HEK293 (cell line): ENCODE measurements around the gene ANKRD31.
A peak's percentile ranks its signal among the peaks of the same experiment; 100 is the strongest.

ENCODE experiments used
- CTCF ChIA-PET: fragments of 350-600 bp; formaldehyde crosslinking; extraction: SDS; loops from one replicate; lab custom pipeline; 2021; ENCODE audit warnings: antibody characterized with exemption; lab: Yijun Ruan, JAX
- POLR2A ChIA-PET: fragments of 300-600 bp; formaldehyde crosslinking; extraction: SDS; loops from one replicate; lab custom pipeline; 2020; ENCODE audit warnings: antibody characterized with exemption, inconsistent platforms; lab: Yijun Ruan, JAX
- H3K27ac ChIP-seq: fragments of 200-500 bp; sonication (Bioruptor generic); 2 replicates; pipeline ENCODE4 v1.5.1; 2014; ENCODE audit warnings: low read depth, low read length, control low read depth, inconsistent platforms; ENCODE audit errors: extremely low read depth
- H3K36me3 ChIP-seq, 2 experiments: fragments of 200-500 bp in 1 of 2; sonication (Bioruptor generic) in 1 of 2; 1 replicate in 1 of 2; 2 replicates in 1 of 2; pipeline ENCODE4 v1.5.1; 2014 to 2017; ENCODE audit warnings: inconsistent platforms in 2 of 2, low read length in 2 of 2; ENCODE audit not compliant: control insufficient read depth in 2 of 2, insufficient read depth in 1 of 2
- H3K4me1 ChIP-seq: fragments of 200-500 bp; sonication (Bioruptor generic); 2 replicates; pipeline ENCODE4 v1.5.1; 2014; ENCODE audit warnings: mild to moderate bottlenecking, low read length, inconsistent platforms; ENCODE audit not compliant: control insufficient read depth, insufficient read depth
- H3K4me3 ChIP-seq: 2 replicates; pipeline ENCODE4 v1.5.1; 2011; ENCODE audit warnings: low read depth, mild to moderate bottlenecking, control low read depth, low read length, moderate library complexity
- H3K9me3 ChIP-seq: fragments of 200-500 bp; sonication (Bioruptor generic); 2 replicates; pipeline ENCODE4 v1.5.1; 2014; ENCODE audit warnings: low read depth, low read length, inconsistent platforms; ENCODE audit not compliant: control insufficient read depth, insufficient read depth
- ATF2 ChIP-seq: fragments of 450-650 bp; formaldehyde crosslinking; IDR thresholded peaks from 2 replicates; pipeline ENCODE4 v1.5.1; 2016; ENCODE audit warnings: missing biosample characterization, missing genetic modification characterization, low read depth
- GLIS1 ChIP-seq: fragments of 450-650 bp; formaldehyde crosslinking; IDR thresholded peaks from 2 replicates; pipeline ENCODE4 v1.5.1; 2016; ENCODE audit warnings: missing biosample characterization, missing genetic modification characterization
- KLF16 ChIP-seq: fragments of 450-650 bp; formaldehyde crosslinking; IDR thresholded peaks from 2 replicates; pipeline ENCODE4 v1.5.1; 2017; ENCODE audit warnings: missing biosample characterization, missing genetic modification characterization
- OVOL3 ChIP-seq: fragments of 450-650 bp; formaldehyde crosslinking; IDR thresholded peaks from 2 replicates; pipeline ENCODE4 v1.5.1; 2016; ENCODE audit warnings: missing biosample characterization, missing genetic modification characterization
- TRIM28 ChIP-seq: IDR thresholded peaks from 2 replicates; pipeline ENCODE4 v1.6.1; 2011; ENCODE audit warnings: low read length, control low read depth, borderline replicate concordance
- ZNF146 ChIP-seq: fragments of 450-650 bp; formaldehyde crosslinking; IDR thresholded peaks from 2 replicates; pipeline ENCODE4 v1.5.1; 2016; ENCODE audit warnings: missing biosample characterization, missing genetic modification characterization
- ZNF214 ChIP-seq: fragments of 450-650 bp; formaldehyde crosslinking; IDR thresholded peaks from 2 replicates; pipeline ENCODE4 v1.5.1; 2017; ENCODE audit warnings: missing biosample characterization, mild to moderate bottlenecking, missing genetic modification characterization, borderline replicate concordance
- ZNF274 ChIP-seq, 2 experiments: fragments of 200-500 bp in 1 of 2; fragments of 450-650 bp in 1 of 2; sonication (Bioruptor generic) in 1 of 2; formaldehyde crosslinking in 1 of 2; IDR thresholded peaks; 2 replicates each; pipeline versions ENCODE4 v1.5.1 to v1.6.1; 2014 to 2016; ENCODE audit warnings: borderline replicate concordance in 1 of 2, inconsistent platforms in 1 of 2, low read length in 1 of 2, missing biosample characterization in 1 of 2, missing genetic modification characterization in 1 of 2
- ZNF292 ChIP-seq: fragments of 450-650 bp; formaldehyde crosslinking; IDR thresholded peaks from 2 replicates; pipeline ENCODE4 v1.5.1; 2016; ENCODE audit warnings: low read depth, missing biosample characterization, missing genetic modification characterization, borderline replicate concordance
- ZNF501 ChIP-seq: fragments of 450-650 bp; formaldehyde crosslinking; IDR thresholded peaks from 2 replicates; pipeline ENCODE4 v1.5.1; 2016; ENCODE audit warnings: missing biosample characterization, missing genetic modification characterization
- ZNF624 ChIP-seq: fragments of 450-650 bp; formaldehyde crosslinking; IDR thresholded peaks from 2 replicates; pipeline ENCODE4 v1.5.1; 2017; ENCODE audit warnings: missing biosample characterization, missing genetic modification characterization
- ZNF776 ChIP-seq: fragments of 450-650 bp; formaldehyde crosslinking; IDR thresholded peaks from 2 replicates; pipeline ENCODE4 v1.5.0; 2017; ENCODE audit warnings: missing biosample characterization, missing genetic modification characterization, borderline replicate concordance
- ZNF792 ChIP-seq: fragments of 450-650 bp; formaldehyde crosslinking; IDR thresholded peaks from 2 replicates; pipeline ENCODE4 v1.5.1; 2016; ENCODE audit warnings: missing biosample characterization, missing genetic modification characterization
- TF ChIP-seq, protein P1 (sequence below): fragments of 450-650 bp; formaldehyde crosslinking; IDR thresholded peaks from 2 replicates; pipeline ENCODE4 v1.5.1; 2016; ENCODE audit warnings: missing biosample characterization, missing genetic modification characterization
- TF ChIP-seq, protein P2 (sequence below): fragments of 450-650 bp; IDR thresholded peaks from 2 replicates; pipeline ENCODE4 v1.5.1; 2018; ENCODE audit warnings: missing biosample characterization, mild to moderate bottlenecking, missing genetic modification characterization
- TF ChIP-seq, protein P3 (sequence below): fragments of 450-650 bp; formaldehyde crosslinking; IDR thresholded peaks from 2 replicates; pipeline ENCODE4 v1.5.1; 2017; ENCODE audit warnings: missing biosample characterization, missing genetic modification characterization

Gene ANKRD31

DNA sequence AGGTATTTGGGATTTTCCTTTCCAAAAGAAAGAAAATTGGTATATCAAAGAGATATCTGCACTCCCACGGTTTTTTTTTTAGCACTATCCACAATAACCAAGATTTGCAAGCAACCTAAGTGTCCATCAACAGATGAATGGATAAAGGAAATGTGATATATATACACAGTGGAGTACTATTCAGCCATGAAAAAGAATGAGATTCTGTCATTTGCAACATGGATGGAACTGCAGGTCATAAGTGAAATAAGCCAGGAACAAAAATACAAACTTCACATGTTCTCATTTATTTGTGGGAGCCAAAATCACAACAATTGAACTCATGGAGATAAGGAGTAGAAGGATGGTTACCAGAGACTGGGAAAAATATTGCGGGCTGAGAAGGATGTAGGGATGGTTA is 9.8 kb downstream of the ANKRD31 start:
- CTCF ChIA-PET, result no interaction called here
- POLR2A ChIA-PET, result no interaction called here

DNA sequence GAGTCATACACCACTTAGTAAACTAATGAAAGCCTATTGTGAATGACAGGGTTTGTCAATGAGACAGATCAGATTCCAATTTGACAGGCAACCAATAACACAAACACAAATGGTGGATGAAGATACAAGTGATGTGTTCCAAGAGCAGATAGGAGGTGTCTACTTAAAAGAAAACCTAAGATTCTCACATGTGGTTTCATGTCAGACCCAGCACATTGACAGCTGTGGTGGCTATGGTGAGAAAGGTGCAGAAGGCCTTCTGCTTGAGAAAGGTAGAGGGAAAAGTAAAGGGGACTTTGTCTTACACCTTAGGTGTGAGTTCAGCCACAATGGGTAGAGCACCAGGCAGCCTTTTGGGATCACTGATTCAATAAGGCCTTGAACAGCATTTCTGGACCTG is 11.2 kb downstream of the ANKRD31 start:
- Histone ChIP-seq H3K4me3 (no peak overlapping the region), H3K36me3 (no peaks in the 10 kb centered on the region), H3K4me1 (no peaks in the 10 kb centered on the region), H3K9me3 (no peaks in the 10 kb centered on the region), H3K27ac (no peak overlapping the region)
- TF ChIP-seq, protein P1, sequence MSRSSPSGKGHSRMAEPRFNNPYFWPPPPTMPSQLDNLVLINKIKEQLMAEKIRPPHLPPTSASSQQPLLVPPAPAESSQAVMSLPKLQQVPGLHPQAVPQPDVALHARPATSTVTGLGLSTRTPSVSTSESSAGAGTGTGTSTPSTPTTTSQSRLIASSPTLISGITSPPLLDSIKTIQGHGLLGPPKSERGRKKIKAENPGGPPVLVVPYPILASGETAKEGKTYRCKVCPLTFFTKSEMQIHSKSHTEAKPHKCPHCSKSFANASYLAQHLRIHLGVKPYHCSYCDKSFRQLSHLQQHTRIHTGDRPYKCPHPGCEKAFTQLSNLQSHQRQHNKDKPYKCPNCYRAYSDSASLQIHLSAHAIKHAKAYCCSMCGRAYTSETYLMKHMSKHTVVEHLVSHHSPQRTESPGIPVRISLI (tag by site-specific recombination), result no peak
- TF ChIP-seq, protein P2, sequence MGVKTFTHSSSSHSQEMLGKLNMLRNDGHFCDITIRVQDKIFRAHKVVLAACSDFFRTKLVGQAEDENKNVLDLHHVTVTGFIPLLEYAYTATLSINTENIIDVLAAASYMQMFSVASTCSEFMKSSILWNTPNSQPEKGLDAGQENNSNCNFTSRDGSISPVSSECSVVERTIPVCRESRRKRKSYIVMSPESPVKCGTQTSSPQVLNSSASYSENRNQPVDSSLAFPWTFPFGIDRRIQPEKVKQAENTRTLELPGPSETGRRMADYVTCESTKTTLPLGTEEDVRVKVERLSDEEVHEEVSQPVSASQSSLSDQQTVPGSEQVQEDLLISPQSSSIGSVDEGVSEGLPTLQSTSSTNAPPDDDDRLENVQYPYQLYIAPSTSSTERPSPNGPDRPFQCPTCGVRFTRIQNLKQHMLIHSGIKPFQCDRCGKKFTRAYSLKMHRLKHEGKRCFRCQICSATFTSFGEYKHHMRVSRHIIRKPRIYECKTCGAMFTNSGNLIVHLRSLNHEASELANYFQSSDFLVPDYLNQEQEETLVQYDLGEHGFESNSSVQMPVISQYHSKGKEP (tag by site-specific recombination), result no peak
- TF ChIP-seq TRIM28 (no peak), ZNF274 (IDR thresholded peaks at IDR 0.05; ENCODE audit: low read length) (no peak), ZNF274 (tag by site-specific recombination; IDR thresholded peaks at IDR 0.05; ENCODE audit: borderline replicate concordance) (no peak), ATF2 (tag by site-specific recombination) (no peak), OVOL3 (no peak), KLF16 (no peak), ZNF292 (no peak), ZNF792 (tag by site-specific recombination) (no peak), GLIS1 (tag by site-specific recombination) (no peak), ZNF776 (tag by site-specific recombination) (no peak), ZNF214 (no peak)
- TF ChIP-seq, protein P3, sequence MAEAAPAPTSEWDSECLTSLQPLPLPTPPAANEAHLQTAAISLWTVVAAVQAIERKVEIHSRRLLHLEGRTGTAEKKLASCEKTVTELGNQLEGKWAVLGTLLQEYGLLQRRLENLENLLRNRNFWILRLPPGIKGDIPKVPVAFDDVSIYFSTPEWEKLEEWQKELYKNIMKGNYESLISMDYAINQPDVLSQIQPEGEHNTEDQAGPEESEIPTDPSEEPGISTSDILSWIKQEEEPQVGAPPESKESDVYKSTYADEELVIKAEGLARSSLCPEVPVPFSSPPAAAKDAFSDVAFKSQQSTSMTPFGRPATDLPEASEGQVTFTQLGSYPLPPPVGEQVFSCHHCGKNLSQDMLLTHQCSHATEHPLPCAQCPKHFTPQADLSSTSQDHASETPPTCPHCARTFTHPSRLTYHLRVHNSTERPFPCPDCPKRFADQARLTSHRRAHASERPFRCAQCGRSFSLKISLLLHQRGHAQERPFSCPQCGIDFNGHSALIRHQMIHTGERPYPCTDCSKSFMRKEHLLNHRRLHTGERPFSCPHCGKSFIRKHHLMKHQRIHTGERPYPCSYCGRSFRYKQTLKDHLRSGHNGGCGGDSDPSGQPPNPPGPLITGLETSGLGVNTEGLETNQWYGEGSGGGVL (tag by site-specific recombination), result no peak
- ChIA-PET POLR2A (no interaction called here), CTCF (no interaction called here)

More for the DNA sequence above, 9.8 kb downstream of the ANKRD31 start:
- Histone ChIP-seq H3K4me1 (no peaks in the 10 kb centered on the region), H3K4me3 (no peak overlapping the region), H3K27ac (no peak overlapping the region), H3K9me3 (no peaks in the 10 kb centered on the region), H3K36me3 (no peaks in the 10 kb centered on the region)
- TF ChIP-seq, protein P1 (tag by site-specific recombination), result no peak
- TF ChIP-seq ZNF146 (tag by site-specific recombination), result peak; percentile 75
- no peak for TF ChIP-seq ZNF624 (tag by site-specific recombination)
- TF ChIP-seq ZNF501, result no peak
